ENCODE results near the gene CYP11A1. TPM values are rescaled to one million over a fixed set of nuclear protein-coding genes. Genes with fewer than 3 reads are reported as not detected.
"Not testable (repeated sequence)": the region's sequence is repeated elsewhere in the genome, so short reads cannot be mapped to it uniquely, and the experiment has no call there.

The CYP11A1 gene
- total and polyA plus RNA-seq, 8 donors: 2.5 to 10.2 (median 4.2) TPM; not detected in 4

DNA sequence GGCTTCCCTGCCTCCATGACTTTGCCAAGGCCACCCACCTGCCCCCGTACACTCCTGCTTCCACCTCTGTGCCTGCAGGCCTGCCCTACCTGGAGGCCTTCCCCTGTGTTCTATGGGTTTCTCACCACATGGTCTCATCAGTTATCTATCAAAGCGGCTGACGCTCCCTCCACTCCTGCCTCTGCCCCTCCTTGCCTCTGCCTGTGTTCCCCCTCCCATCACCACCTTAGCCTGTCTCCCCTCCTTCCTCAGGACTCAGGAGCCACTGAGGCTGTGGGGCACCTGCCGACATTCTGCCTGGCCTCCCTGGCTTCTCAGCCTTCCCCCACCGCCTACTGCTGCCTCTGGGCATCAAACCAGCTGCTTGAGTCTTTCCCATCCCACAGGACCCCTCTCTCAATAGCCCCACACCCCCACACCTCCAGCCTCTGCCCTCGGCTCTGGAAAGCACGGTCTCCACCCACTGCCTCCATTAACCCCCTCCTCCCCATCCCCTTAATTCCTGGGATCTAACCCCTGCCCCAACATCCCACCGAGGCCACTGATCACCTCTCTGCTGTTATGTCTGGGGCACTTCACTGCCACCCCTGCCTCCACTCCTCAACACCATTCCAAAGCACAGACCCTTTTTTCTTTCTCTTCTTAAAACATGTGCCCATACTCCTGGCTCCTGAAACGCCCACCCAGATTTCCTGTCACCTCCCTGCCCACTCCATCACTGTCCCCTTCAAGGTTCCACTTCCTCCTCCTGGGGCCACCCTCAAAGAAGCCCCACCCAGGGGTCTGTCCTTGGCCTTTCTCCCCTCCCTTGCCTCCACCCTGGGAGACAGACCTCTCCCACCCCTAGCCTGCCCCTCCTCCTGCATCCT, 24.4 kb upstream of the CYP11A1 start:
- H3K9me3 ChIP-seq: no peaks in the 10 kb centered on the region
- intact Hi-C loops (cut with DNase I; ENCODE audit: low total_unique reads): no loop called here
- H3K36me3 ChIP-seq: no peaks in the 10 kb centered on the region
- H3K4me1 ChIP-seq: peaks cover 0 to 23% (median 7%) of the 10 kb centered on the region in 4 donors
- DNase-seq: no peak
- TF ChIP-seq POLR2AphosphoS5 (IDR thresholded peaks at IDR 0.05): no peak
- TF ChIP-seq, protein P1, sequence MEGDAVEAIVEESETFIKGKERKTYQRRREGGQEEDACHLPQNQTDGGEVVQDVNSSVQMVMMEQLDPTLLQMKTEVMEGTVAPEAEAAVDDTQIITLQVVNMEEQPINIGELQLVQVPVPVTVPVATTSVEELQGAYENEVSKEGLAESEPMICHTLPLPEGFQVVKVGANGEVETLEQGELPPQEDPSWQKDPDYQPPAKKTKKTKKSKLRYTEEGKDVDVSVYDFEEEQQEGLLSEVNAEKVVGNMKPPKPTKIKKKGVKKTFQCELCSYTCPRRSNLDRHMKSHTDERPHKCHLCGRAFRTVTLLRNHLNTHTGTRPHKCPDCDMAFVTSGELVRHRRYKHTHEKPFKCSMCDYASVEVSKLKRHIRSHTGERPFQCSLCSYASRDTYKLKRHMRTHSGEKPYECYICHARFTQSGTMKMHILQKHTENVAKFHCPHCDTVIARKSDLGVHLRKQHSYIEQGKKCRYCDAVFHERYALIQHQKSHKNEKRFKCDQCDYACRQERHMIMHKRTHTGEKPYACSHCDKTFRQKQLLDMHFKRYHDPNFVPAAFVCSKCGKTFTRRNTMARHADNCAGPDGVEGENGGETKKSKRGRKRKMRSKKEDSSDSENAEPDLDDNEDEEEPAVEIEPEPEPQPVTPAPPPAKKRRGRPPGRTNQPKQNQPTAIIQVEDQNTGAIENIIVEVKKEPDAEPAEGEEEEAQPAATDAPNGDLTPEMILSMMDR (IDR thresholded peaks at IDR 0.05): no peak
- TF ChIP-seq POLR2A (IDR thresholded peaks at IDR 0.05): no peak
- no peak for TF ChIP-seq EP300 (IDR thresholded peaks at IDR 0.05)
- no peaks in the 10 kb centered on the region for H3K27me3 ChIP-seq
- no peak overlapping the region for H3K4me3 ChIP-seq
- no peak overlapping the region for H3K27ac ChIP-seq
- WGBS, 5 donors: 66 to 85% (median 80%) methylated on average over 9 of the region's 9 CpGs

DNA sequence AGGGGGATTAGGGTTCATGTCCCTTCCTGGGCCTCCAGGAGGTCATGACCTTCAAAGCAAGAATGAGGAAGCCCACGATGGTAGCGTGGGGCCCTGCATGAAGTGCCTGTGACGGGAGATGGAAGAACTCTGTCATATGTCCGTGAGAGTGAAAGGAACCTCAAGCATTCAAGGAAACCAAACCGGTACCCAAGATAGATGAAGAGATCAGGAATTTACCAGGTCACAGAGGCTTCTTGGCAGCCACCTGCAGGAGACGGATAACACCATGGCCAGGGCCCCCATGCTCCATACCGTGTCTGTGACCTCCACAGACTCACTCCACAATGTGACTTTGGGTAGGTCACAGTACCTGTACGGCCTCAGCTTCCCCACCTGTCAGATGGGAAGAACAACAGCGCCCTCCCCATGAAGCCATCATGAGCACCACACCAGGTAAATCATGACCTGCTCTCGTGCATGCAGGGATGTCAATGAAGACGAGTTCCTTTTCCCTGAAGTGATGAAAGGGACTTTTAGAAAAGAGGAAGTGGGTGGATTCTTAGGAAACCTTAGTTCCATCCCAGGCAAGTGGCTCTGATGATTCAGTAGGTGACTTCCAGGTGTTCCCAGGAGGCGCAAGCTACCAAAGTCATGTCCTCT, 23.3 kb upstream of the CYP11A1 start:
- Histone ChIP-seq H3K4me3 (no peak overlapping the region), H3K4me1 (peaks cover 0 to 23% (median 2%) of the 10 kb centered on the region in 4 donors), H3K27ac (peak overlapping the region in 1 of 5 donors; percentile 30), H3K27me3 (no peaks in the 10 kb centered on the region), H3K9me3 (no peaks in the 10 kb centered on the region), H3K36me3 (no peaks in the 10 kb centered on the region)
- 74 to 83% (median 81%) methylated on average over 11 to 12 of the region's 12 CpGs for WGBS, 5 donors
- no peak for DNase-seq
- TF ChIP-seq, protein P1 (IDR thresholded peaks at IDR 0.05): no peak
- no peak for TF ChIP-seq EP300 (IDR thresholded peaks at IDR 0.05)
- no peak for TF ChIP-seq POLR2AphosphoS5 (IDR thresholded peaks at IDR 0.05)
- TF ChIP-seq POLR2A (IDR thresholded peaks at IDR 0.05): no peak
- intact Hi-C loops (cut with DNase I; ENCODE audit: low total_unique reads): no loop called here

DNA sequence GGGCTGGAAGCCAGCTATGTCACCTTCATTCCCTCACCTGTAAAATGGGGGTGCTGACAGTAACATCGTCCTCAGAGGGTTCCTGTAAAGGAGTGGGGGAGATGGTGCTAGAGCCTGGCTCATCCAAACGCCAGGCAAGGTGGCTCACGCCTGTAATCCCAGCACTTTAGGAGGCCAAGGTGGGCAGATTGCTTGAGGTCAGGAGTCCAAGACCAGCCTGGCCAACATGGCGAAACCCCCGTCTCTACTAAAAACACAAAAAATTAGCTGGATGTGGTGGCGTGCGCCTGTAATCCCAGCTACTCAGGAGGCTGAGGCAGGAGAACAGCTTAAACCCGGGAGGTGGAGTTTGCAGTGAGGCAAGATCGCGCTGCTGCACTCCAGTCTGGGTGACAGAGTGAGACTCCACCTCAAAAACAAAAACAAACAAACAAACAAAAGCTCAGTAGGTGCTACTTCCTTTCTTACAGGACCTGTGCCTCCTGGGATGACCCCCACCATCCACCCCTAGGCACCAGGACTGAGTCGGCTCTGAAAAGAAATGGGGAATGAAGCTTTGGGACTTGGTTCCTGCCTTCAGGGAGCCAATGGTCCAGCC, 22.7 kb upstream of the CYP11A1 start:
- H3K36me3 ChIP-seq; H3K27me3 ChIP-seq; intact Hi-C loops (cut with DNase I; ENCODE audit: low total_unique reads); H3K4me3 ChIP-seq; H3K9me3 ChIP-seq; DNase-seq: not testable (repeated sequence)
- 94 to 97% (median 95%) methylated on average over 11 of the region's 11 CpGs for WGBS, 5 donors
- peak overlapping the region in 1 of 5 donors; percentile 30 for H3K27ac ChIP-seq
- peaks cover 0 to 29% (median 6%) of the 10 kb centered on the region in 4 donors for H3K4me1 ChIP-seq

DNA sequence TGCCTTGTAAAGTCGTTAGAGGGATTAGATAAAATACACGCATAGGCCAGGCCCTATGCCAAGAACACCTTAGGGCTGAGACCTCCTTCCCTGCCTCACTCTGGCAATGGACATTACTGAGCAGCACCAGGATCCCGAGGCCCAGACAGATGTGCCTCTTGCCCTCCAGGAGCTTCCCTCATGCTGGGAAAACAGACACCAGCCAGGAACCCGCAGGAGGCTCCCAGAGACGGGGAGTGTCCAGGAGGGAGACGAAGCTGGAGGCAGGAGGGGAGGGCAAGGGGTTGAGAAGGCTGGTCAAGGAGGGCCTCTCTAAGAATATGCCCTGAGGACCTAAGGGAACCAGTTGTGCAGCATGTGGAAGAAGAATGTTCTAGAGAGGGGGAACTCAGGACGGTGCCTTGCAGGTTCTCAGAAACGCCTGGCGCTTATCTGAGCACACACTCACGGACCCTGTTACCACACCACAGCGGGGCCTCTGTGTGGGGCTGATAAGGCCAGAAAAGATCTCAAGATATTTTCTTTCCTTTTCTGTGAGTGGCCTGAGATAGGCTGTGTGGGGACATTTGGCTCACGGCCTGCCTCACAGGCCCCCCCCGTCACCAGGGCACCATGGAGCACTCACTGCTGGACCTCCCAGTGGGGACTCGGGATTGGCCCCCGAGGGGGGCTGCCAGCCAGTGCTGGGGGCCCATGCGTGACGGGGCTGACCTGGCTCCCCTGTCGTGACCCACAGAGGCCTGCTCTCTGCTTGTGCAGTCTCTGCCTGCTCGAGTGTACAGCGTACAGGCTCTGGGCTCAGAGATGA, 22.0 kb upstream of the CYP11A1 start:
- H3K36me3 ChIP-seq: no peaks in the 10 kb centered on the region
- 39 to 53% (median 50%) methylated on average over 20 of the region's 20 CpGs for WGBS, 5 donors
- H3K4me3 ChIP-seq: no peak overlapping the region
- H3K27me3 ChIP-seq: no peaks in the 10 kb centered on the region
- H3K27ac ChIP-seq: peak overlapping the region in 1 of 5 donors; percentile 30
- H3K4me1 ChIP-seq: peaks cover 3 to 35% (median 9%) of the 10 kb centered on the region in 4 donors
- peak in 1 of 2 donors; percentile 67 for DNase-seq
- intact Hi-C loops (cut with DNase I; ENCODE audit: low total_unique reads): no loop called here
- TF ChIP-seq POLR2AphosphoS5 (IDR thresholded peaks at IDR 0.05): no peak
- no peak for TF ChIP-seq EP300 (IDR thresholded peaks at IDR 0.05)
- TF ChIP-seq POLR2A (IDR thresholded peaks at IDR 0.05): no peak
- TF ChIP-seq, protein P1 (IDR thresholded peaks at IDR 0.05): no peak
- no peaks in the 10 kb centered on the region for H3K9me3 ChIP-seq

Data from stomach (tissue), 9 donors.